Vagina (tissue), 2 donors: ENCODE measurements around the gene TRAF2.

Experiments
- POLR2A ChIP-seq, 2 donors: fragments of 450-650 bp; IDR thresholded peaks; one replicate each; pipeline ENCODE4 v1.6.1; 2017; ENCODE audit warnings: antibody characterized with exemption in 2 of 2, mild to moderate bottlenecking in 2 of 2, moderate library complexity in 2 of 2
- POLR2AphosphoS5 ChIP-seq, 2 donors: sonication (generic); formaldehyde crosslinking; IDR thresholded peaks; one replicate each; pipeline ENCODE4 v1.9.0; 2017; ENCODE audit warnings: antibody characterized with exemption in 2 of 2, mild to moderate bottlenecking in 2 of 2, low read depth in 1 of 2; ENCODE audit not compliant: insufficient read depth in 1 of 2

GRCh38 chr9:136940526-136941230, 54.4 kb downstream of the TRAF2 start:
- TF ChIP-seq POLR2AphosphoS5 (IDR thresholded peaks at IDR 0.05; ENCODE audit: insufficient read depth in 1 of 2, low read depth in 1 of 2) (no peak), POLR2A (IDR thresholded peaks at IDR 0.05) (no peak)
